H1 (cell line): ENCODE results near the gene ADAD2. TPM values are rescaled to one million over a fixed set of nuclear protein-coding genes. Genes with fewer than 3 reads are reported as not detected.

Experiments used
- CTCF ChIA-PET: fragments of 300-600 bp; sonication (Branson Sonifier 250); formaldehyde crosslinking; loops from one replicate; lab custom pipeline; 2021; ENCODE audit not compliant: partially characterized antibody; lab: Charles Lee
- POLR2A ChIA-PET: fragments of 300-600 bp; sonication (Branson Sonifier 250); formaldehyde crosslinking; loops from one replicate; lab custom pipeline; 2021; ENCODE audit warnings: inconsistent platforms; ENCODE audit not compliant: partially characterized antibody; lab: Charles Lee
- DNase-seq, 2 experiments: peaks; one replicate each; pipeline versions ENCODE4 v3.0.0 to v3.0.0-alpha.2; 2010 to 2022; ENCODE audit warnings: low spot score in 2 of 2, low read depth in 1 of 2, mixed read lengths in 1 of 2
- FAIRE-seq: peaks from 2 replicates; lab custom pipeline; 2011; peaks lifted over from hg19 to GRCh38; lab: Jason Lieb, UNC
- H2AFZ ChIP-seq: 2 replicates; pipeline ENCODE4 v1.8.1; 2012; ENCODE audit warnings: low read length, inconsistent platforms
- H2AK5ac ChIP-seq: 2 replicates; pipeline ENCODE4 v1.6.1; 2013; ENCODE audit warnings: low read depth, low read length
- H2BK120ac ChIP-seq: replicated peaks from 2 replicates; pipeline ENCODE3; 2013; ENCODE audit warnings: low read depth, low read length, inconsistent platforms
- H2BK12ac ChIP-seq: 2 replicates; pipeline ENCODE4 v1.6.1; 2013; ENCODE audit warnings: low read depth, low read length
- H2BK15ac ChIP-seq: 2 replicates; pipeline ENCODE4 v1.6.1; 2013; ENCODE audit warnings: low read length
- H2BK20ac ChIP-seq: 2 replicates; pipeline ENCODE4 v1.6.1; 2013; ENCODE audit warnings: low read length
- H2BK5ac ChIP-seq: 2 replicates; pipeline ENCODE4 v1.6.1; 2013; ENCODE audit warnings: low read depth, low read length
- H3K14ac ChIP-seq: 2 replicates; pipeline ENCODE4 v1.6.1; 2013; ENCODE audit warnings: inconsistent platforms; ENCODE audit not compliant: insufficient read length
- H3K18ac ChIP-seq: 2 replicates; pipeline ENCODE4 v1.6.1; 2013; ENCODE audit warnings: low read length; ENCODE audit errors: extremely low read depth
- H3K23ac ChIP-seq: 2 replicates; pipeline ENCODE4 v1.6.1; 2013; ENCODE audit warnings: inconsistent platforms; ENCODE audit not compliant: insufficient read length
- H3K23me2 ChIP-seq: 2 replicates; pipeline ENCODE4 v1.6.1; 2013; ENCODE audit warnings: low read depth, low read length
- H3K27ac ChIP-seq: 2 replicates; pipeline ENCODE4 v1.6.1; 2011; ENCODE audit warnings: low read depth, low read length, inconsistent platforms
- H3K27me3 ChIP-seq, 4 experiments: replicated peaks in 1 of 4; 1 replicate in 1 of 4; 2 replicates in 3 of 4; pipeline versions ENCODE4 v1.6.1 to v1.8.1; 2011 to 2013; ENCODE audit warnings: low read length in 3 of 4, mild to moderate bottlenecking in 3 of 4, inconsistent platforms in 2 of 4, mixed read lengths in 2 of 4, moderate library complexity in 1 of 4; ENCODE audit not compliant: control insufficient read depth in 3 of 4, insufficient read depth in 3 of 4; ENCODE audit errors: extremely low read depth in 1 of 4
- H3K36me3 ChIP-seq, 4 experiments: 2 replicates each; pipeline versions ENCODE4 v1.6.1 to v1.8.1; 2011 to 2013; ENCODE audit warnings: mild to moderate bottlenecking in 4 of 4, low read length in 3 of 4, moderate library complexity in 2 of 4, control low read depth in 1 of 4, inconsistent platforms in 1 of 4; ENCODE audit not compliant: insufficient read depth in 4 of 4, control insufficient read depth in 2 of 4
- H3K4ac ChIP-seq: replicated peaks from 2 replicates; pipeline ENCODE3; 2013; ENCODE audit warnings: low read length, low read depth, mixed read lengths, inconsistent platforms; ENCODE audit not compliant: insufficient read length
- H3K4me1 ChIP-seq, 4 experiments: replicated peaks in 1 of 4; 1 replicate in 1 of 4; 2 replicates in 3 of 4; pipeline versions ENCODE4 v1.6.1 to v1.8.1; 2011 to 2013; ENCODE audit warnings: low read length in 3 of 4, inconsistent platforms in 2 of 4, mixed read lengths in 1 of 4; ENCODE audit not compliant: insufficient read depth in 4 of 4, control insufficient read depth in 3 of 4
- H3K4me2 ChIP-seq, 2 experiments: 2 replicates each; pipeline versions ENCODE4 v1.6.1 to v1.8.1; 2011 to 2013; ENCODE audit warnings: low read depth in 2 of 2, low read length in 2 of 2, control low read depth in 1 of 2, inconsistent platforms in 1 of 2, mild to moderate bottlenecking in 1 of 2; ENCODE audit not compliant: insufficient read depth in 1 of 2
- H3K4me3 ChIP-seq, 4 experiments: fragments of 200-600, 300-600 bp in 1 of 4; sonication (generic), shearing (Covaris generic), sonication (Bioruptor Twin) in 1 of 4; 2 replicates each; pipeline versions ENCODE4 v1.5.1 to v1.8.1; 2011 to 2016; ENCODE audit warnings: low read length in 4 of 4, low read depth in 3 of 4, control low read depth in 2 of 4, inconsistent platforms in 2 of 4, mild to moderate bottlenecking in 2 of 4, mixed read lengths in 1 of 4, moderate library complexity in 1 of 4; ENCODE audit not compliant: insufficient read depth in 2 of 4; ENCODE audit errors: extremely low read depth in 1 of 4
- H3K56ac ChIP-seq: replicated peaks from 2 replicates; pipeline ENCODE3; 2013; ENCODE audit warnings: low read depth, mild to moderate bottlenecking, mixed read lengths, low read length, inconsistent platforms; ENCODE audit not compliant: insufficient read length
- H3K79me1 ChIP-seq: 2 replicates; pipeline ENCODE4 v1.6.1; 2013; ENCODE audit warnings: low read depth, low read length, control low read depth
- H3K79me2 ChIP-seq, 2 experiments: 2 replicates each; pipeline versions ENCODE4 v1.6.1 to v1.8.1; 2012 to 2013; ENCODE audit warnings: low read length in 2 of 2, mild to moderate bottlenecking in 2 of 2, inconsistent platforms in 1 of 2; ENCODE audit not compliant: insufficient read depth in 2 of 2, control insufficient read depth in 1 of 2
- H3K9ac ChIP-seq, 4 experiments: replicated peaks in 1 of 4; 1 replicate in 1 of 4; 2 replicates in 3 of 4; pipeline versions ENCODE4 v1.6.1 to v1.8.1; 2011 to 2013; ENCODE audit warnings: low read depth in 3 of 4, low read length in 3 of 4, control low read depth in 2 of 4, mild to moderate bottlenecking in 2 of 4, moderate library complexity in 2 of 4, inconsistent platforms in 1 of 4; ENCODE audit errors: extremely low read depth in 1 of 4
- H3K9me3 ChIP-seq, 2 experiments: 2 replicates each; pipeline versions ENCODE4 v1.6.1 to v1.8.1; 2012 to 2013; ENCODE audit warnings: mild to moderate bottlenecking in 2 of 2, moderate library complexity in 2 of 2, control low read depth in 1 of 2, inconsistent platforms in 1 of 2, low read depth in 1 of 2, low read length in 1 of 2, mixed read lengths in 1 of 2; ENCODE audit not compliant: insufficient read depth in 2 of 2
- H4K20me1 ChIP-seq, 2 experiments: replicated peaks in 1 of 2; 2 replicates each; pipeline versions ENCODE3 to v1.8.1; 2011 to 2013; ENCODE audit warnings: inconsistent platforms in 2 of 2, low read length in 2 of 2, mild to moderate bottlenecking in 1 of 2; ENCODE audit not compliant: insufficient read depth in 2 of 2, control insufficient read depth in 1 of 2
- H4K5ac ChIP-seq: 2 replicates; pipeline ENCODE4 v1.6.1; 2013; ENCODE audit warnings: low read length, low read depth, mixed read lengths, inconsistent platforms; ENCODE audit not compliant: insufficient read length
- H4K8ac ChIP-seq: 2 replicates; pipeline ENCODE4 v1.8.0; 2013; ENCODE audit warnings: mild to moderate bottlenecking, moderate library complexity, low read length, inconsistent platforms; ENCODE audit not compliant: insufficient read depth; ENCODE audit errors: extremely low read depth
- H4K91ac ChIP-seq: replicated peaks from 2 replicates; pipeline ENCODE3; 2013; ENCODE audit warnings: low read length, mixed read lengths, inconsistent platforms; ENCODE audit not compliant: insufficient read length
- CHD2 ChIP-seq: IDR thresholded peaks from 2 replicates; pipeline ENCODE4 v1.6.1; 2012; ENCODE audit warnings: low read length, improper control_type of control experiment
- CREB1 ChIP-seq: IDR thresholded peaks from 2 replicates; pipeline ENCODE4 v1.6.1; 2012; ENCODE audit warnings: inconsistent platforms
- EP300 ChIP-seq, 2 experiments: IDR thresholded peaks; 1 replicate in 1 of 2; 2 replicates in 1 of 2; pipeline ENCODE4 v1.6.1; 2011 to 2012; ENCODE audit warnings: low read depth in 2 of 2, low read length in 2 of 2, mild to moderate bottlenecking in 2 of 2, borderline replicate concordance in 1 of 2, inconsistent platforms in 1 of 2, moderate library complexity in 1 of 2
- KDM1A ChIP-seq: fragments of 200-600, 300-600 bp; sonication (generic); IDR thresholded peaks from 2 replicates; pipeline ENCODE4 v1.7.1; 2016; ENCODE audit warnings: mild to moderate bottlenecking, low read length, borderline replicate concordance
- KDM4A ChIP-seq: IDR thresholded peaks from one replicate; pipeline ENCODE4 v1.7.1; 2012; ENCODE audit warnings: low read depth, mild to moderate bottlenecking, moderate library complexity, low read length, inconsistent platforms; ENCODE audit not compliant: severe bottlenecking
- SP1 ChIP-seq: IDR thresholded peaks from 2 replicates; pipeline ENCODE4 v1.6.1; 2011; ENCODE audit warnings: low read depth, low read length
- SP2 ChIP-seq: IDR thresholded peaks from 2 replicates; pipeline ENCODE4 v1.6.1; 2012; ENCODE audit warnings: mild to moderate bottlenecking, low read length, inconsistent platforms
- WGBS, 2 experiments: shearing (Covaris generic) in 1 of 2; methylation state at CpG; one replicate each; pipeline versions ENCODE4 v1.1.6 to v1.1.7; 2013 to 2015; ENCODE audit warnings: low lambda C conversion rate in 2 of 2, mixed read lengths in 2 of 2, inconsistent platforms in 1 of 2, low coverage in 1 of 2, missing lambda C conversion rate in 1 of 2; ENCODE audit not compliant: insufficient replicate concordance in 2 of 2, insufficient coverage in 1 of 2, insufficient read length in 1 of 2; ENCODE audit errors: extremely low coverage in 1 of 2, missing lambda C conversion rate in 1 of 2; 5-methylcytosine and 5-hydroxymethylcytosine counted together
- long read RNA-seq, 2 experiments: library from RNA in 1 of 2; library from capped mRNA in 1 of 2; stranded (forward); transcript quantifications; one replicate each; pipeline ENCODE4 v2.0.0, GENCODE V29; 2021; ENCODE audit warnings: inconsistent platforms in 1 of 2
- polyA minus RNA-seq, 3 experiments: library from RNA; depleted of rRNA, polyadenylated mRNA; stranded (reverse); fragments of >200 nt; gene quantifications; 1 replicate in 2 of 3; 2 replicates in 1 of 3; pipeline ENCODE4 v1.2.3, GENCODE V29; 2011
- polyA plus RNA-seq, 7 experiments: library from polyadenylated mRNA; depleted of rRNA in 3 of 7; stranded (reverse) in 5 of 7; unstranded in 2 of 7; fragments of >200 nt in 5 of 7; fragments of 200-250 nt in 2 of 7; gene quantifications; 1 replicate in 5 of 7; 2 replicates in 1 of 7; 4 replicates in 1 of 7; pipeline versions ENCODE4 v1.2.1 to v1.2.3, GENCODE V29; 2011 to 2013; ENCODE audit warnings: missing spikeins in 2 of 7, mixed read lengths in 2 of 7
- total RNA-seq: library from RNA; stranded (reverse); fragmentation: NEBNext Ultra II Directional; extraction: Animal tissue kit (Norgen Biotek cat#: 25700); gene quantifications from 2 replicates; pipeline ENCODE4 v1.2.1, GENCODE V29; 2021
- TF ChIP-seq, protein P1 (sequence below): IDR thresholded peaks from 2 replicates; pipeline ENCODE4 v1.6.1; 2012; ENCODE audit warnings: inconsistent platforms
- TF ChIP-seq, protein P2 (sequence below): IDR thresholded peaks from 2 replicates; pipeline ENCODE4 v1.6.1; 2012; ENCODE audit warnings: inconsistent platforms

The ADAD2 gene
- total RNA-seq: 1.3 and 1.6 TPM in 2 replicates
- 1.2 and 2.3 TPM in 2 replicates for polyA plus RNA-seq (2011; rRNA removed)
- polyA plus RNA-seq (2011; cell fraction: cytosol; rRNA removed): 1.8 TPM
- 4.1 TPM for polyA plus RNA-seq (2011; cell fraction: nucleus; rRNA removed)
- 0.64 to 0.78 TPM (median 0.70 TPM) in 4 replicates for polyA plus RNA-seq (2012, experiment 1 of 2)
- polyA plus RNA-seq (2012, experiment 2 of 2): 0.46 TPM
- 0.51 TPM for polyA plus RNA-seq (2013, experiment 1 of 2)
- polyA plus RNA-seq (2013, experiment 2 of 2): 0.33 TPM
- 0.17 and 0.25 TPM in 2 replicates for polyA minus RNA-seq (2011; rRNA and poly(A)+ RNA removed)
- 1.9 TPM for polyA minus RNA-seq (2011; cell fraction: cytosol; rRNA and poly(A)+ RNA removed)
- 0.90 TPM for polyA minus RNA-seq (2011; cell fraction: nucleus; rRNA and poly(A)+ RNA removed)
- long read RNA-seq, experiment 1: 0 reads
- long read RNA-seq, experiment 2: 0 reads

DNA sequence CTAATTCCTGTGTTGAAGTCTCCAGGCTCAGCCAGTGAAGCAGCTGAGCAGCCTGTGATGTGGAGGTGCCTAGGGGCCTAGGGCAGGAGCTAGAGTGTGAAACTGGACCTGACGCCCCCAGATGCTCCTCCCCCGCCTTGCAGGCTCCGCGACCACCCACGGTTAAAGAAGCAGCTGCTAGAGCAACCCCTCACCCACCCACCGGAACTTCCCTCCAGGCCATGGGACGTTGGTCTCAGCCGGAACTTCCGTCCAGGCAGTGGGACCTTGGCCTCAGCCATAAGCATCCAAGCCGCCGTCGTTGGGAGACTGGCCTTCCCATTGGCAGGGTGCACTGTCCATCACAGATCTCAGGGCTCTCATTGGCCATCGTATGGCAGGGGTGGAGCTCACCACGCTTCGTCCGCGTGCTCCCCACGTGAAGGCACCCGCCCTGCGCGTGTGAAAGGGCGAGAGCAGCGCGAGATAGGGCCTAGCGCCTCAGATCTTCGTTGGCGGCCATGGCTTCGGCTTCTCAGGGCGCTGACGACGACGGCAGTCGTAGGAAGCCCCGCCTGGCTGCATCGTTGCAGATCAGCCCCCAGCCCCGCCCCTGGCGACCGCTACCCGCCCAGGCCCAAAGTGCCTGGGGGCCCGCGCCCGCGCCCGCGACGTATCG lies at the start of gene ADAD2:
ADAD2 (plus strand) TSS at position 427 of the 658 bp plus-strand sequence; CDS start at position 501, 74 bp downstream.
- H4K5ac ChIP-seq: no peak within 1 kb of the TSS
- TF ChIP-seq, protein P1, sequence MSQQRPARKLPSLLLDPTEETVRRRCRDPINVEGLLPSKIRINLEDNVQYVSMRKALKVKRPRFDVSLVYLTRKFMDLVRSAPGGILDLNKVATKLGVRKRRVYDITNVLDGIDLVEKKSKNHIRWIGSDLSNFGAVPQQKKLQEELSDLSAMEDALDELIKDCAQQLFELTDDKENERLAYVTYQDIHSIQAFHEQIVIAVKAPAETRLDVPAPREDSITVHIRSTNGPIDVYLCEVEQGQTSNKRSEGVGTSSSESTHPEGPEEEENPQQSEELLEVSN: peak; percentile 91
- TF ChIP-seq CREB1 (0 out of 2 replicates have a peak, but pooled peaks have one; percentile 15), KDM1A (no peak), CHD2 (peak; percentile 86), EP300 (IDR thresholded peaks at IDR 0.05; ENCODE audit: borderline replicate concordance in 1 of 2, low read depth in 2 of 2, low read length in 2 of 2) (no peak), KDM4A (no peak), SP1 (peak; percentile 97), SP2 (peak; percentile 57)
- TF ChIP-seq, protein P2, sequence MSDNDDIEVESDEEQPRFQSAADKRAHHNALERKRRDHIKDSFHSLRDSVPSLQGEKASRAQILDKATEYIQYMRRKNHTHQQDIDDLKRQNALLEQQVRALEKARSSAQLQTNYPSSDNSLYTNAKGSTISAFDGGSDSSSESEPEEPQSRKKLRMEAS: peak; percentile 91
- H3K4me3 ChIP-seq: no peak within 1 kb of the TSS
- H4K20me1 ChIP-seq: peaks cover 0 to 3% of the 10 kb centered on the region in 2 experiments
- no peak within 1 kb of the TSS for H2BK120ac ChIP-seq
- H3K27ac ChIP-seq: no peak within 1 kb of the TSS
- no peak within 1 kb of the TSS for H2BK5ac ChIP-seq
- no peak within 1 kb of the TSS for H3K18ac ChIP-seq
- H3K27me3 ChIP-seq: no peaks in the 10 kb centered on the region
- H2BK12ac ChIP-seq: no peak within 1 kb of the TSS
- no peak within 1 kb of the TSS for H3K56ac ChIP-seq
- POLR2A ChIA-PET: interaction anchor here (1.4 kb wide), 1 partner anchor 13 kb away, joined by 6 read pairs; no protein-coding TSS in a partner anchor
- no peak within 1 kb of the TSS for H4K91ac ChIP-seq
- CTCF ChIA-PET: interaction anchor here (1.0 to 1.8 kb wide), 6 partner anchors 8 to 294 kb away, joined by 3 to 5 read pairs (median 3); no protein-coding TSS in a partner anchor
- H3K4me2 ChIP-seq: no peak within 1 kb of the TSS
- no peaks in the 10 kb centered on the region; a peak in 1 of 4 replicates for H3K9me3 ChIP-seq
- H3K4me1 ChIP-seq: peaks cover 0 to 1% (median 0%) of the 10 kb centered on the region in 4 experiments; a peak in 3 of 7 replicates
- H2AK5ac ChIP-seq: no peak within 1 kb of the TSS
- FAIRE-seq (no peak), DNase-seq (peak; percentile 33 to 88)
- H2BK20ac ChIP-seq: no peak within 1 kb of the TSS
- H3K4ac ChIP-seq: no peak within 1 kb of the TSS
- H3K36me3 ChIP-seq: no peaks in the 10 kb centered on the region
- H3K79me2 ChIP-seq: peaks cover 0 to 7% of the 10 kb centered on the region in 2 experiments; a peak in 2 of 4 replicates
- no peaks in the 10 kb centered on the region for H3K79me1 ChIP-seq
- no peak within 1 kb of the TSS for H3K9ac ChIP-seq
- no peak within 1 kb of the TSS for H3K14ac ChIP-seq
- 0 out of 2 replicates have a peak within 1 kb of the TSS, but pooled peaks have one; percentile 41 for H2AFZ ChIP-seq
- 86% methylated on average over 42 of the region's 47 CpGs; no CpG with 5 or more reads in 1 of the 2 experiments for WGBS, 2 experiments
- no peak within 1 kb of the TSS for H2BK15ac ChIP-seq
- no peak within 1 kb of the TSS for H3K23ac ChIP-seq
- peak within 1 kb of the TSS; percentile 11; the same call in 1 of the 2 replicates for H4K8ac ChIP-seq
- peaks cover 3% of the 10 kb centered on the region; the same call in 1 of the 2 replicates for H3K23me2 ChIP-seq
